HEK293 (cell line): ENCODE results near the gene NKAIN4.
A peak's percentile ranks its signal among the peaks of the same experiment; 100 is the strongest.

Experiments used
- CTCF ChIA-PET: fragments of 350-600 bp; formaldehyde crosslinking; extraction: SDS; loops from one replicate; lab custom pipeline; 2021; ENCODE audit warnings: antibody characterized with exemption; lab: Yijun Ruan, JAX
- POLR2A ChIA-PET: fragments of 300-600 bp; formaldehyde crosslinking; extraction: SDS; loops from one replicate; lab custom pipeline; 2020; ENCODE audit warnings: antibody characterized with exemption, inconsistent platforms; lab: Yijun Ruan, JAX
- H3K27ac ChIP-seq: fragments of 200-500 bp; sonication (Bioruptor generic); 2 replicates; pipeline ENCODE4 v1.5.1; 2014; ENCODE audit warnings: low read depth, low read length, control low read depth, inconsistent platforms; ENCODE audit errors: extremely low read depth
- H3K36me3 ChIP-seq, 2 experiments: fragments of 200-500 bp in 1 of 2; sonication (Bioruptor generic) in 1 of 2; 1 replicate in 1 of 2; 2 replicates in 1 of 2; pipeline ENCODE4 v1.5.1; 2014 to 2017; ENCODE audit warnings: inconsistent platforms in 2 of 2, low read length in 2 of 2; ENCODE audit not compliant: control insufficient read depth in 2 of 2, insufficient read depth in 1 of 2
- H3K4me1 ChIP-seq: fragments of 200-500 bp; sonication (Bioruptor generic); 2 replicates; pipeline ENCODE4 v1.5.1; 2014; ENCODE audit warnings: mild to moderate bottlenecking, low read length, inconsistent platforms; ENCODE audit not compliant: control insufficient read depth, insufficient read depth
- H3K4me3 ChIP-seq: 2 replicates; pipeline ENCODE4 v1.5.1; 2011; ENCODE audit warnings: low read depth, mild to moderate bottlenecking, control low read depth, low read length, moderate library complexity
- H3K9me3 ChIP-seq: fragments of 200-500 bp; sonication (Bioruptor generic); 2 replicates; pipeline ENCODE4 v1.5.1; 2014; ENCODE audit warnings: low read depth, low read length, inconsistent platforms; ENCODE audit not compliant: control insufficient read depth, insufficient read depth
- EGR2 ChIP-seq: fragments of 450-650 bp; formaldehyde crosslinking; IDR thresholded peaks from 2 replicates; pipeline ENCODE4 v1.5.1; 2016; ENCODE audit warnings: low read depth, missing biosample characterization, missing genetic modification characterization
- OSR2 ChIP-seq: fragments of 450-650 bp; formaldehyde crosslinking; IDR thresholded peaks from 2 replicates; pipeline ENCODE4 v1.5.1; 2016; ENCODE audit warnings: missing biosample characterization, missing genetic modification characterization
- ZBTB17 ChIP-seq: fragments of 450-650 bp; formaldehyde crosslinking; IDR thresholded peaks from 2 replicates; pipeline ENCODE4 v1.5.1; 2016; ENCODE audit warnings: missing biosample characterization, missing genetic modification characterization
- ZBTB48 ChIP-seq: fragments of 450-650 bp; formaldehyde crosslinking; IDR thresholded peaks from 2 replicates; pipeline ENCODE4 v1.5.1; 2016; ENCODE audit warnings: missing biosample characterization, missing genetic modification characterization
- ZBTB49 ChIP-seq: fragments of 450-650 bp; formaldehyde crosslinking; IDR thresholded peaks from 2 replicates; pipeline ENCODE4 v1.5.1; 2016; ENCODE audit warnings: missing biosample characterization, missing genetic modification characterization, low read depth
- ZFHX2 ChIP-seq: fragments of 450-650 bp; formaldehyde crosslinking; conservative IDR thresholded peaks from 2 replicates; pipeline ENCODE4 v1.5.1; 2016; ENCODE audit warnings: missing biosample characterization, missing genetic modification characterization
- ZFP37 ChIP-seq: fragments of 450-650 bp; formaldehyde crosslinking; IDR thresholded peaks from 2 replicates; pipeline ENCODE4 v1.5.1; 2016; ENCODE audit warnings: missing biosample characterization, missing genetic modification characterization
- ZNF19 ChIP-seq: fragments of 450-650 bp; formaldehyde crosslinking; IDR thresholded peaks from 2 replicates; pipeline ENCODE4; 2016; ENCODE audit warnings: missing biosample characterization, missing genetic modification characterization, low read depth
- ZNF239 ChIP-seq: fragments of 450-650 bp; formaldehyde crosslinking; IDR thresholded peaks from 2 replicates; pipeline ENCODE4 v1.5.1; 2016; ENCODE audit warnings: missing biosample characterization, missing genetic modification characterization
- ZNF292 ChIP-seq: fragments of 450-650 bp; formaldehyde crosslinking; IDR thresholded peaks from 2 replicates; pipeline ENCODE4 v1.5.1; 2016; ENCODE audit warnings: low read depth, missing biosample characterization, missing genetic modification characterization, borderline replicate concordance
- ZNF335 ChIP-seq: fragments of 450-650 bp; formaldehyde crosslinking; conservative IDR thresholded peaks from 2 replicates; pipeline ENCODE4 v1.5.1; 2016; ENCODE audit warnings: missing biosample characterization, missing genetic modification characterization
- ZNF391 ChIP-seq: fragments of 450-650 bp; formaldehyde crosslinking; IDR thresholded peaks from 2 replicates; pipeline ENCODE4 v1.5.1; 2016; ENCODE audit warnings: low read depth, missing biosample characterization, missing genetic modification characterization, borderline replicate concordance
- ZNF48 ChIP-seq: fragments of 450-650 bp; formaldehyde crosslinking; IDR thresholded peaks from 2 replicates; pipeline ENCODE4 v1.5.1; 2016; ENCODE audit warnings: missing biosample characterization, missing genetic modification characterization
- ZNF600 ChIP-seq: fragments of 450-650 bp; formaldehyde crosslinking; IDR thresholded peaks from 2 replicates; pipeline ENCODE4 v1.5.1; 2016; ENCODE audit warnings: missing biosample characterization, missing genetic modification characterization
- ZNF645 ChIP-seq: fragments of 450-650 bp; formaldehyde crosslinking; IDR thresholded peaks from 2 replicates; pipeline ENCODE4; 2016; ENCODE audit warnings: missing biosample characterization, missing genetic modification characterization
- ZNF660 ChIP-seq: fragments of 450-650 bp; IDR thresholded peaks from 2 replicates; pipeline ENCODE4 v1.5.1; 2018; ENCODE audit warnings: missing biosample characterization, mild to moderate bottlenecking, missing genetic modification characterization
- ZNF776 ChIP-seq: fragments of 450-650 bp; formaldehyde crosslinking; IDR thresholded peaks from 2 replicates; pipeline ENCODE4 v1.5.0; 2017; ENCODE audit warnings: missing biosample characterization, missing genetic modification characterization, borderline replicate concordance
- ZNF777 ChIP-seq: fragments of 450-650 bp; formaldehyde crosslinking; IDR thresholded peaks from 2 replicates; pipeline ENCODE4 v1.5.1; 2017; ENCODE audit warnings: missing biosample characterization, missing genetic modification characterization, borderline replicate concordance
- ZNF792 ChIP-seq: fragments of 450-650 bp; formaldehyde crosslinking; IDR thresholded peaks from 2 replicates; pipeline ENCODE4 v1.5.1; 2016; ENCODE audit warnings: missing biosample characterization, missing genetic modification characterization
- ZNF843 ChIP-seq: fragments of 450-650 bp; formaldehyde crosslinking; IDR thresholded peaks from 2 replicates; pipeline ENCODE4 v1.5.1; 2016; ENCODE audit warnings: missing biosample characterization, missing genetic modification characterization
- TF ChIP-seq, protein P1 (sequence below): fragments of 450-650 bp; formaldehyde crosslinking; IDR thresholded peaks from 2 replicates; pipeline ENCODE4 v1.5.1; 2016; ENCODE audit warnings: missing biosample characterization, missing genetic modification characterization
- TF ChIP-seq, protein P2 (sequence below): fragments of 450-650 bp; formaldehyde crosslinking; IDR thresholded peaks from 2 replicates; pipeline ENCODE4 v1.5.1; 2016; ENCODE audit warnings: missing biosample characterization, missing genetic modification characterization

NKAIN4 gene

GRCh38 chr20:63220696-63221399 is 33.4 kb downstream of the NKAIN4 start:
- Histone ChIP-seq H3K27ac (no peak overlapping the region), H3K9me3 (no peaks in the 10 kb centered on the region), H3K4me3 (no peak overlapping the region), H3K4me1 (peaks cover 4% of the 10 kb centered on the region), H3K36me3 (no peaks in the 10 kb centered on the region)
- ChIA-PET CTCF (interaction anchor here (0.9 to 1.6 kb wide), 3 partner anchors 10 to 31 kb away, joined by 3 to 5 read pairs (median 3); no protein-coding TSS in a partner anchor), POLR2A (no interaction called here)
- TF ChIP-seq ZBTB17 (tag by site-specific recombination): peak; percentile 56
- TF ChIP-seq, protein P1, sequence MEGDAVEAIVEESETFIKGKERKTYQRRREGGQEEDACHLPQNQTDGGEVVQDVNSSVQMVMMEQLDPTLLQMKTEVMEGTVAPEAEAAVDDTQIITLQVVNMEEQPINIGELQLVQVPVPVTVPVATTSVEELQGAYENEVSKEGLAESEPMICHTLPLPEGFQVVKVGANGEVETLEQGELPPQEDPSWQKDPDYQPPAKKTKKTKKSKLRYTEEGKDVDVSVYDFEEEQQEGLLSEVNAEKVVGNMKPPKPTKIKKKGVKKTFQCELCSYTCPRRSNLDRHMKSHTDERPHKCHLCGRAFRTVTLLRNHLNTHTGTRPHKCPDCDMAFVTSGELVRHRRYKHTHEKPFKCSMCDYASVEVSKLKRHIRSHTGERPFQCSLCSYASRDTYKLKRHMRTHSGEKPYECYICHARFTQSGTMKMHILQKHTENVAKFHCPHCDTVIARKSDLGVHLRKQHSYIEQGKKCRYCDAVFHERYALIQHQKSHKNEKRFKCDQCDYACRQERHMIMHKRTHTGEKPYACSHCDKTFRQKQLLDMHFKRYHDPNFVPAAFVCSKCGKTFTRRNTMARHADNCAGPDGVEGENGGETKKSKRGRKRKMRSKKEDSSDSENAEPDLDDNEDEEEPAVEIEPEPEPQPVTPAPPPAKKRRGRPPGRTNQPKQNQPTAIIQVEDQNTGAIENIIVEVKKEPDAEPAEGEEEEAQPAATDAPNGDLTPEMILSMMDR (tag by site-specific recombination): no peak

DNA sequence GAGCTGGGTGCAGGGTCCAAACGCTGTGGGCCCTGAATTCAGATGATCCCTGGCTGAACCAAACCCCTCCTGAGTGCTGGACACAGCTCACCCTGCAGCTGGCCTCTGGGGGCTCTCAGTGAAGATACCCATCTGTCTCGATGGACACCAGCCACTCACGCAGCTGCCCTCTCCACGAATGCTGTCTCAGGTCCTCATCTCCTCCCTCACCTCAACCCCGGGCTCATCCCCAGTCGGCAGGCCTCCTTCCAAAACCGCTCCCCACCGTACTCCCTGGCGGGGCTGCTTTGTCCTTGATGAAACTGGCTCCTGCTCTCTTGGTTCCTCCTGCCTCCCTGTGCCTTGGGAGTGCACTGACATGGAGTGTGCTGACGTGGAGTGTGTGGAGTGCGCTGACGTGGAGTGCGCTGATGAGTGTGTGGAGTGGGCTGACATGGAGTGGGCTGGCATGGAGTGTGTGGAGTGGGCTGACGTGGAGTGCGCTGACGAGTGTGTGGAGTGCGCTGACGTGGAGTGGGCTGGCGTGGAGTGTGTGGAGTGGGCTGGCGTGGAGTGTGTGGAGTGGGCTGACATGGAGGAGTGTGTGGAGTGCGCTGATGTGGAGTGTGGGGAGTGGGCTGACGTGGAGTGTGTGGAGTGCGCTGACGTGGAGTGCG is 34.3 kb downstream of the NKAIN4 start:
- H3K36me3 ChIP-seq: peaks cover 0 to 1% of the 10 kb centered on the region in 2 experiments; a peak in 1 of 3 replicates
- H3K9me3 ChIP-seq: no peaks in the 10 kb centered on the region
- H3K4me3 ChIP-seq: no peak overlapping the region
- ChIA-PET POLR2A (no interaction called here), CTCF (interaction anchor here (1.3 to 1.6 kb wide), 3 partner anchors 22 to 32 kb away, joined by 3 to 5 read pairs (median 3); no protein-coding TSS in a partner anchor)
- TF ChIP-seq ZFHX2 (tag by site-specific recombination): peak; percentile 64
- TF ChIP-seq ZNF335: no peak
- no peak for TF ChIP-seq ZNF48 (tag by site-specific recombination)
- peak; percentile 50; the same call in 1 of the 2 replicates for TF ChIP-seq ZNF600
- TF ChIP-seq ZFP37 (tag by site-specific recombination): no peak
- no peak for TF ChIP-seq ZNF843 (tag by site-specific recombination)
- TF ChIP-seq EGR2: peak; percentile 84
- no peak for TF ChIP-seq ZNF660 (tag by site-specific recombination)
- TF ChIP-seq ZNF292 (tag by site-specific recombination): no peak
- no peak for TF ChIP-seq ZBTB49 (tag by site-specific recombination)
- peak; percentile 99 for TF ChIP-seq ZNF239
- H3K27ac ChIP-seq: no peak overlapping the region
- H3K4me1 ChIP-seq: peaks cover 4% of the 10 kb centered on the region

DNA sequence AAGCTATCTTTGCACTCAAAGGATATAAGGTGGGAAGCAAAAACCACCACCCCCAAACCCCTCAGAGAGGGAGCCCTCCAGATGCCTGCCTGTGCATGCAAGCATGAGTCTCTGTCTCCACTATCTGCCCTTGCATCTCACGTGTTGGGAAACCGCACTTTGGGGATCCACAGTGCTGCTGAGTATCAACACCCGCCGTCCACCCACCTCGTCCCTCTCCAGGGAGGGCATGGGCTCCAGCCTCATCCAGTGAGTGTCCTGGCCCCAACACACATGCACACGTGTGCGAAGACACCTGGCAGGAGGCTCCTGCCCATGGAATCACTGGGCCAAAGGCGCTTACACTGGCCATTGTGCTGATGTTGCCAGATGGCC is 34.8 kb downstream of the NKAIN4 start:
- Histone ChIP-seq H3K4me3 (no peak overlapping the region), H3K27ac (no peak overlapping the region), H3K4me1 (peaks cover 3% of the 10 kb centered on the region; the same call in 1 of the 2 replicates), H3K9me3 (no peaks in the 10 kb centered on the region), H3K36me3 (peaks cover 3 to 7% of the 10 kb centered on the region in 2 experiments)
- ChIA-PET CTCF (interaction anchor here (1.3 kb wide), 1 partner anchor 21 kb away, joined by 3 read pairs; no protein-coding TSS in a partner anchor), POLR2A (no interaction called here)
- TF ChIP-seq, protein P2, sequence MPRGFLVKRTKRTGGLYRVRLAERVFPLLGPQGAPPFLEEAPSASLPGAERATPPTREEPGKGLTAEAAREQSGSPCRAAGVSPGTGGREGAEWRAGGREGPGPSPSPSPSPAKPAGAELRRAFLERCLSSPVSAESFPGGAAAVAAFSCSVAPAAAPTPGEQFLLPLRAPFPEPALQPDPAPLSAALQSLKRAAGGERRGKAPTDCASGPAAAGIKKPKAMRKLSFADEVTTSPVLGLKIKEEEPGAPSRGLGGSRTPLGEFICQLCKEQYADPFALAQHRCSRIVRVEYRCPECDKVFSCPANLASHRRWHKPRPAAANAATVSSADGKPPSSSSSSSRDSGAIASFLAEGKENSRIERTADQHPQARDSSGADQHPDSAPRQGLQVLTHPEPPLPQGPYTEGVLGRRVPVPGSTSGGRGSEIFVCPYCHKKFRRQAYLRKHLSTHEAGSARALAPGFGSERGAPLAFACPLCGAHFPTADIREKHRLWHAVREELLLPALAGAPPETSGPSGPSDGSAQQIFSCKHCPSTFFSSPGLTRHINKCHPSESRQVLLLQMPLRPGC (tag by site-specific recombination): no peak
- no peak for TF ChIP-seq OSR2 (tag by site-specific recombination)
- no peak for TF ChIP-seq ZNF777 (tag by site-specific recombination)
- no peak for TF ChIP-seq ZNF19 (tag by site-specific recombination)
- no peak for TF ChIP-seq ZNF776 (tag by site-specific recombination)
- no peak for TF ChIP-seq ZNF391 (tag by site-specific recombination)
- no peak for TF ChIP-seq ZNF645 (tag by site-specific recombination)
- no peak for TF ChIP-seq ZBTB48 (tag by site-specific recombination)
- TF ChIP-seq ZNF792 (tag by site-specific recombination): no peak
